ENCODE results near the gene FXYD7.

Gene FXYD7

GRCh38 chr19:35135389-35135909 lies 7.6 kb upstream of the FXYD7 start (continued):
- TF ChIP-seq ZNF639 (tag by site-specific recombination; IDR thresholded peaks at IDR 0.05) (peak; percentile 82; the same call in 1 of the 2 replicates), HOXC10 (CRISPR knock-in tag; IDR thresholded peaks at IDR 0.05) (no peak), ZNF398 (tag by site-specific recombination; IDR thresholded peaks at IDR 0.05) (peak; percentile 68), ZNF629 (tag by site-specific recombination; IDR thresholded peaks at IDR 0.05) (peak; percentile 81), ZNF324 (tag by site-specific recombination; IDR thresholded peaks at IDR 0.05) (peak; percentile 89), ZNF404 (tag by site-specific recombination; IDR thresholded peaks at IDR 0.05) (no peak), ZNF521 (tag by site-specific recombination; IDR thresholded peaks at IDR 0.05) (no peak), KLF9 (tag by site-specific recombination; IDR thresholded peaks at IDR 0.05; ENCODE audit: low read depth) (peak; percentile 71; the same call in 1 of the 2 replicates), ZNF239 (tag by site-specific recombination; IDR thresholded peaks at IDR 0.05) (0 out of 2 replicates have a peak, but pooled peaks have one; percentile 24), ZNF518A (tag by site-specific recombination; conservative IDR thresholded peaks at IDR 0.05; ENCODE audit: low read depth) (no peak), TCF7L2 (IDR thresholded peaks at IDR 0.05; ENCODE audit: borderline replicate concordance, low read depth, low read length) (no peak), HOXA7 (CRISPR knock-in tag; IDR thresholded peaks at IDR 0.05; ENCODE audit: borderline replicate concordance) (no peak), MEIS1 (CRISPR knock-in tag; IDR thresholded peaks at IDR 0.05; ENCODE audit: borderline replicate concordance) (no peak), ZNF843 (tag by site-specific recombination; IDR thresholded peaks at IDR 0.05) (peak; percentile 66; the same call in 1 of the 2 replicates), ZNF311 (tag by site-specific recombination; IDR thresholded peaks at IDR 0.05; ENCODE audit: borderline replicate concordance) (no peak), ZNF624 (tag by site-specific recombination; IDR thresholded peaks at IDR 0.05) (no peak), SP7 (tag by site-specific recombination; IDR thresholded peaks at IDR 0.05) (peak; percentile 88), ZNF660 (tag by site-specific recombination; IDR thresholded peaks at IDR 0.05) (no peak; the same call in 1 of the 2 replicates), ZNF140 (tag by site-specific recombination; IDR thresholded peaks at IDR 0.05) (no peak), SETDB1 (IDR thresholded peaks at IDR 0.05; ENCODE audit: insufficient read length, low read length) (no peak), SCRT2 (tag by site-specific recombination; IDR thresholded peaks at IDR 0.05) (peak; percentile 36; the same call in 1 of the 2 replicates), HOXD13 (CRISPR knock-in tag; IDR thresholded peaks at IDR 0.05; ENCODE audit: borderline replicate concordance) (no peak), ZNF24 (tag by site-specific recombination; IDR thresholded peaks at IDR 0.05) (peak; percentile 80; the same call in 1 of the 2 replicates), TSHZ1 (tag by site-specific recombination; IDR thresholded peaks at IDR 0.05; ENCODE audit: borderline replicate concordance) (peak; percentile 25; the same call in 1 of the 2 replicates), GLIS1 (tag by site-specific recombination; IDR thresholded peaks at IDR 0.05) (peak; percentile 66), MYNN (tag by site-specific recombination; IDR thresholded peaks at IDR 0.05; ENCODE audit: borderline replicate concordance) (no peak), PBX3 (CRISPR knock-in tag; IDR thresholded peaks at IDR 0.05) (no peak), SALL2 (tag by site-specific recombination; IDR thresholded peaks at IDR 0.05; ENCODE audit: borderline replicate concordance) (no peak)
